Inflammatory macrophage treated with lipopolysaccharide for 4 hours (primary cell): ENCODE results near the gene ATP6V1F.
A peak's percentile ranks its signal among the peaks of the same experiment; 100 is the strongest.

Experiments
- DNase-seq: peaks from one replicate; pipeline ENCODE4 v3.0.0-alpha.2; 2020

The ATP6V1F gene

DNA sequence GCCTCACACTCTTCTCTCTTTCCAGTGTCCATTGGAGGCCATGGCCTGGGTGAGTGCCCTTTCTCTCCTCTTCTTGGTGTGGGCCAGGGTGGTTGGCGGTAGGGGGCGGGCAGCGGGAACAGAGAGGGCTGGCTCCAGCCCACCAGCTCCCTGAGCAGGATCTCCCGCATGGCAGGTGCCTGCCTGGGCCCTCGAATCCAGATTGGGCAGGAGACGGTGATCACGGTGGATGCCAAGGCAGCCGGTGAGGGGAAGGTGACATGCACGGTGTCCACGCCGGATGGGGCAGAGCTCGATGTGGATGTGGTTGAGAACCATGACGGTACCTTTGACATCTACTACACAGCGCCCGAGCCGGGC is 13.5 kb upstream of the ATP6V1F start:
- no peak for DNase-seq

DNA sequence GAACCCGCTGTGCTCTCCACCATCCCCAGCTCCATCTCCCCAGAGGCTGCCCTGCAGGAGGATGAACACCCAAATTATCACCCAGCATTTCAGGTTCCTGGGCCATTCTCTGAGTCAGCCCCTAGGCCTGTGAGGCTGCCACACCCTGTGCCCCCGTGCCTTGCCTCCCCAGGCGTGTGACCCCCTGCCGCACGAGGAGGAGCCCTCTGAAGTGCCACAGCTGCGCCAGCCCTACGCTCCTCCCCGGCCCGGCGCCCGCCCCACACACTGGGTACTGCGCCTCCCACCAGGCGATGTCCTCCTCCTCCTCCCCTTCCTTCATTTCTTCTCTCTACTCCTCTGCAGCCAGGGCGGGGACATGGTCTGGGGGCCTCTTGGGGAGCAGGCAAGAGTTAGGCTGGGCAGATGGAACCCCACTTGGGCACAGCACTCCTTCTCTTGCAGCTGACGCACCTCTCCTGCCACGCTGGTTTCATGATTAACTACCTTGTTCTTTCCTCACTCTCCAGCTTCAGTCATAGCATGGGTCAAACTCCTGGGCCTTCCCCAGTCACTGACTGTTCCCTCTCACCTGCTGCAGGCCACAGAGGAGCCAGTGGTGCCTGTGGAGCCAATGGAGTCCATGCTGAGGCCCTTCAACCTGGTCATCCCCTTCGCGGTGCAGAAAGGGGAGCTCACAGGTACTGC is 12.7 kb upstream of the ATP6V1F start:
- no peak for DNase-seq

DNA sequence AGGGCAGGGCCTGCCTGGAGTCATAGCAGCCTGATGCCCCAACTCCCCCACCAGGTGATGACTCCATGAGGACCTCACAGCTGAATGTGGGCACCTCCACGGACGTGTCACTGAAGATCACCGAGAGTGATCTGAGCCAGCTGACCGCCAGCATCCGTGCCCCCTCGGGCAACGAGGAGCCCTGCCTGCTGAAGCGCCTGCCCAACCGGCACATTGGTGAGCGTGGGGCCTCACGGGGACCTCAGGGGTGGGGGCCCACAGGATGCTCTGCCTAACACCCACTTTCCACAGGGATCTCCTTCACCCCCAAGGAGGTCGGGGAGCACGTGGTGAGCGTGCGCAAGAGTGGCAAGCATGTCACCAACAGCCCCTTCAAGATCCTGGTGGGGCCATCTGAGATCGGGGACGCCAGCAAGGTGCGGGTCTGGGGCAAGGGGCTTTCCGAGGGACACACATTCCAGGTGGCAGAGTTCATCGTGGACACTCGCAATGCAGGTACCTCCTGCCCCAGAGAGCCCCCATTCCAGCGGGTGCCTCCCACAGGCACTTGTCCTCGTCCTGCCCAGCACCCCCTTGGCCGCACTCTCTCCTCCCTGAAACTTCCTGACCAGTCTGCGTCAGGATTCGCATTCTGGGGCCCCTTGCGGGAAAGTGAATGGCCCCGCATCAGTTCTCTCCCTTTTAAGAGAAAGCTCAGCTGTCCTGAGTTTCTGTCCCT is 10.0 kb upstream of the ATP6V1F start:
- no peak for DNase-seq

DNA sequence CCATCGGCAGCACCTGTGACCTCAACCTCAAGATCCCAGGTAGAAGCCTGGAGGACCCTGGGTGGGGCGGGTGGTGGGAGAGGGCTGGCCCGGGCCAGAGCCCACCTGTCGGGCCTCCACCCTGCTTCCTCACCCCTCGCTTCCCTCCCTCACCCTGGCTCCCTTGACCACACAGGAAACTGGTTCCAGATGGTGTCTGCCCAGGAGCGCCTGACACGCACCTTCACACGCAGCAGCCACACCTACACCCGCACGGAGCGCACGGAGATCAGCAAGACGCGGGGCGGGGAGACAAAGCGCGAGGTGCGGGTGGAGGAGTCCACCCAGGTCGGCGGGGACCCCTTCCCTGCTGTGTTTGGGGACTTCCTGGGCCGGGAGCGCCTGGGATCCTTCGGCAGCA is 8.9 kb upstream of the ATP6V1F start:
- DNase-seq = no peak

DNA sequence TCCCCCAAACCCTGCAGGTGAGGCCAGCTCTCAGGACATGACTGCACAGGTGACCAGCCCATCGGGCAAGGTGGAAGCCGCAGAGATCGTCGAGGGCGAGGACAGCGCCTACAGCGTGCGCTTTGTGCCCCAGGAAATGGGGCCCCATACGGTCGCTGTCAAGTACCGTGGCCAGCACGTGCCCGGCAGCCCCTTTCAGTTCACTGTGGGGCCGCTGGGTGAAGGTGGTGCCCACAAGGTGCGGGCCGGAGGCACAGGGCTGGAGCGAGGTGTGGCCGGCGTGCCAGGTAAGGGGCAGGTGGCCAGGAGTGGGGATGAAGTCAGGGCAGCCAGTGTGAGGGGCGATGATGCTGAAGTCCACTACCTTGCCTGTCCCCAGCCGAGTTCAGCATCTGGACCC is 8.3 kb upstream of the ATP6V1F start:
- DNase-seq = no peak

DNA sequence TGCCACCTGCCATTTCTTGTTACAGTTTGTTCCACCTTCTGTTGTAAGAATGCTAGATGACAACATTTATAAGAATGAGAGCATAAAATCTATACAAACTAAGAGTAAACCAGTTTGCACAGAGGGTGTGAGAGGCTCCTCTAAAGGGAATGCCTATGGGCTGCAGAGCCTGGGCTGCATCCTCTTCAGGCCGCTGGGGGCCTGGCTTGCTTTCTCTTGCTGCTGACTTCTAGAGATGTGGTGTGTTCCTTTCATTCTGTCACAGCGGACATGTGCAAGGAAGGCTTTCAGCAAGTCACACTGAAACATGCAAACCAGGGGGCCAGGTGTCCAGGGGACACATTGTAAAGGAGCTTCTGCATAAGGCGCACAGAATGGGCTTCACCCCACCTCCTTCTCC is 7.1 kb upstream of the ATP6V1F start:
- DNase-seq = no peak

DNA sequence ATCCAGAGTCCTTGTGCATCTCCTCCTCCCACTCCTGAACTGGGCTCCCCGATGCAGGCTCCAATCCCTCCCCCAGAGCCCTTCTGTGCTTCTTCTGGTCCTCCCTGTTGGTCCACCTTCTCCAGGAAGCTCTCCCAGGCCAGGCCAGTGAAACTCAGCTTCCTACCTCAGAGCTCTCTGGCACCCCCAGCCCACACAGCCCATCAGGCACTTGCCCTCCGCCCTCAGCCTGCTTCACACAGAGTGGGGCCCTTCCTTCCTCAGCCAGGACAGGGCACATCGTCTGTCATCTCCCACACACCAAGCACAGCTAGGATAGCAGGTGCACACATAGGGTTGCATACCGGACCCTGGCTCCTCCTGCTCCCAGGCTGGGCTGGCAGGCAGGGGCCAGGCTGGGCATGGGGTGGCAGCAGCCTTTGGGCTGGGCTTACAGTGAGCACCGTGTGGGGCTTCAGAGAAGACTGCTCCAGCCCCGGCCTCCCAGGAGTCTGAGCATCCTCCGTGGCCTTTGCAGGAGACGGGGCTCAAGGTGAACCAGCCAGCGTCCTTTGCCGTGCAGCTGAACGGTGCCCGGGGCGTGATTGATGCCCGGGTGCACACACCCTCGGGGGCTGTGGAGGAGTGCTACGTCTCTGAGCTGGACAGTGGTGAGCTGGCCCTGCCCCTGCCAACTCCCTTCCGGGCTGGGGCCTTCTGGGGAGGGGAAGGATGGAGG is 6.5 kb upstream of the ATP6V1F start:
- DNase-seq = no peak

DNA sequence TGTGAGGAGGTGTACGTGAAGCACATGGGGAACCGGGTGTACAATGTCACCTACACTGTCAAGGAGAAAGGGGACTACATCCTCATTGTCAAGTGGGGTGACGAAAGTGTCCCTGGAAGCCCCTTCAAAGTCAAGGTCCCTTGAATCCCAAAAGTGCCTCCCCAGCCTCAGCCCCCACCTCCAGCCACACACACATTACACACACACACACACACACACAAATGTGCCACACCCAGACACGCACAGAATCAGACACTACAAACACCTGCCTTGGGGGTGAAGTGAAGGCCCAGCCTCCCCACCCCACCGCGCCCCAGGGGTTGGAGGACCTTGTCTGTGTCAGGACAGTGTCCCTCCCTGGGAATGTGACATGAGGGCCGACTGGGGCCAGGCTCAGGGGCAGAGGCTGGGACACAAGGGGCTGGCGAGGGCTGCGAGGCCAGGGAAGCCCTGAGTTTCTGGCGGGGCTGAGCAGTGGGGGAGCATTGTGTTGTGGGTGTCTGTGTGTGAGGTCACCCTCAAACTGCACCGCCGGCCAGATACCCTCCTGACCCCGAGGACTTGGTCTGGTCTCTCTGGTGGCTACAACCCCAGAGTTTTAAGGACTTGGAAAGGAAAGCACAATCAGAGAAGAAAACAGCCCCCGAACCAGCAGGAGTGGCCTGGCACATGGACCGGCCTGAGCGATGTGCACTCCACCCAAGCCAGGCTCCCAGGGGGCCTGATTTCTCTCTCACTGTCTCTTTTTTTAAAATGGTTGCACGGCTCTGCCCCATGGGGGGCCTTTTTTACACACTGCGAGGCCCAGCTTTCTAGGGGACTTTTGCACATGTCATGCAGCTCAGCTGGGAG is 4.0 kb upstream of the ATP6V1F start:
- DNase-seq = no peak

DNA sequence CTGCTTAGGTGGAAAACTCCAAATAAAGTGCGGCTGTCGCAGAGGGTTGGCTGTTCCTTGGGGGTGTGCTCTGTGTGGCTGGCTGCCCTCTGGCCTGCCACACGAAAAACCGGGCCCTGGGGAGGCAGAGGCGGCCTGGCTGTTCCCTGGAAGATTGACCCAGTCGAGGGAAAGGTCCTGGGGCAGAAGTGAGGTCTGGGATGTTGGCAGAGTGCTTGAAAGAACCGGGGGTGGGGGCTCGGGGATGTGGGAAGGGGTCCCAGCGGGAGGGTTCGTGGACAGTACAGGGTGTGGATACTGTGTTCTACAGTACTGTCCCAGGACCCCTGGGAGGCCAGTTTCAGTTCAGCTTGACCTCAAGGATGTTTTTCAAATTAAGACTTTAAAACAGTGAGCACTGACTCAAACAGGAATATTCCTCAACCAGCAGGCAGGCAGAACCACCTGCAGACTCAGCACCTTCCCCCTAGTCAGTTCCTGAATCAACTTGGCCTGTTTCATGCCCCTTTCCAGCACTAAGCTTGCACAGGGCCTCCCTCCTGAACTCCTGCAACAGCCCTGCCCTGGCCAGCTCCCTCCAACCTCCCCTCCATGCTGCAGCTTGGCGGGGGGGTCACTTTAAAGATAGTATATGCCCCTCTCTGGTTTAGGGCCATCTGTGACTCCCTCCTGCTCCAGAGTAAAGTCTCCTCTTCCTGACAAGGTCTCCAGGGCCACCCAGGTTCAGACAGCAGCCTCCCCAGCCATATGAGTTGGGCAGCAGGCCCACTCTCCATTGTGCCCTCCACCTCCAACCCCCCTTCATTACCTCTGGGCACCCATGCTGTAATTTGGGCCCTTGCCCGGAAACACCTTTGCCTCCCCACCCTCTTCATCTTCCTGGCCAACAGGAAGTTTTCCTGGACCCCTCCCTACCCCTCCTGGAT is 3.2 kb upstream of the ATP6V1F start:
- DNase-seq = no peak

DNA sequence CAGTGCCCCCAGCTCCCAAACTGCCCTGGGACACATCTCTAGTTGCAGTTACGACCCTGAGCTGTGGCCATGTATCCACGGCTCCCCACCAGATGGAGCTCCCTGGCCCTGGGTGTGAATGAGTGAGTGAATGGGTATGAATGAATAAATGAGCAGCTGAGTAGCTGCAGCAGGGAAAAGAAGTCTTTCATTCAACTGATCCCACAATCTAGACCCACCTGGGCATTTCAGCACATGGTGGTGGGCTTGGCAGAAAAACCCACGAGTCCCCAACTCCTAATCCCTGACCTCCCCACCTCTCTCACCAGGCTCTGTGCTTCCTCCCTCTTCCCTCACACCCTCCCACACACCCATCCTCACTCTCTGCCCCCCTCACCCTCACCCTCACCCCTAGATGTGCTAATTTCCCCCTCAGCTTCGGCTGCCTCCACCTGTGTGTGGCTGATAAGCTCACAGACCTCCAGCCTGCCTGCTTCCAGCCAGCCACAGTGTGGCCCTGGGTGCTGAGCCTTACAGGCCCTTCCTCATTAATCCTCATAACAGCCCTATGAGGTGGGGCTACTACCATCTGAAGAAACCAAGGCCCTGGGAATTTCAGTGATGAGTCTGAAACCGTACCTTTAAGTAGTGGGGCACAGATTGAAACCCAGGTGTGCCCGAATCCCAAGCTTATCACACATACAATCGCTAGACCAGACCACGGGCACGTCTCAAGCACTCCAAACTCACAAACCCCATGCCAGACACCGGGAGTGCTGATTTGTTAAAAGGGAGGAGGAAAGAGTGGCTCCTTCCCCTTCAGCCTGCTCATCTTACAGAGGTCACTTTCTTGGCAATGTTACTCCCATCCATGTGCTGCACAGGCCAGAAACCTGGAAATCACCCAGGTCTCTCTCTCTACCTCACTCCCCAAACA is 2.2 kb upstream of the ATP6V1F start:
- no peak for DNase-seq

DNA sequence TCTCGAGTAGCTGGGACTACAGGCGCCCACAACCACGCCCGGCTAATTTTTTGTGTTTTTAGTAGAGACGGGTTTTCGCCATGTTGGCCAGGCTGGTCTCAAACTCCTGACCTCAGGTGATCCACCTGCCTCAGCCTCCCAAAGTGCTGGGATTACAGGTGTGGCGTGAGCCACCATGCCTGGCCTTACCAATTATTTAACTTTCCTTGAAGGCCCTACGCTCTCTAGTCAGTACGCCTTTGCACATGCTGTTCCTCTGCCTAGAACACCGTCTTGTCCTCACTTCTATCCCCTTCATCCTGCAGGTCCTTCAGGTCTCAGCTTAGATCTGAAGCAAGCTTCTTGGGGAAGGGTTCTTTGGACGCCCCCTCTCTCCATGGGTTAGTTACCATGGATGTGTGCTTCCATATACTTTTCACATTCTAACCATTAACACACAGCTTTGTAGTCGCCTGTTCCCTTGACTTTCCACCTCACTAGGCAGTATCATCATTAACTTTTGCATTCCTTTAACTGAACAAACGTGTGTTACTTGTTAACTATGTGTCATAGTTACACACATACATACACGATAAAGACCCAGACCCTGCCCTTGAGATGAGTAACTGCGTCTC is 592 bp upstream of the ATP6V1F start:
- DNase-seq = no peak

DNA sequence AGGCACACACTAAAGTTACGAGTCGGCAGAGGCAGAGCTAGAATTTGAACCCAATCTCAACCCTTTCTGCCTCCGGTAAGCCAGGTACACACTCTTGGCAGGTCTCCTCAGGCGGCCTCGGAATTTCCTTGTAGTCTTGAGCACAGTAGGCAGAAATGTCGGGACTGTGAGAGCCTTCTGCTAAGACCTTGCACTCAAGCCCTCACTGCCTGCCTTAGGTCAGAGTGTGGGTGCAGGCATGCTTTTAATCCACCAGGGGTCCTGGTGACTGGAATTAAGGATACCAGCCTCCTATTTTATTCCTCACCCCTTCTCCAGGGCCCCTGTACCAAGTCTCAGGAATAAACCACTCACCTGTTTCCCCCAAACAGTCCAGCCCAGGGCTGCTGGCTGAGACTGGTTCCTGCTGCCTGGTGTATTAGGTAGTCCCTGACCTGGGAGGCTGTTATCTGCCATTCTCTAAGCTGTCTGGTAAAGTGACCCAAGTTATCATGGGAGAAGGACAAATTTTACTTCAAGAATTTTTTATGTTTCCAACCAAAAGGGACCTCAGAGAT is 855 bp downstream of the ATP6V1F start:
- peak; percentile 61 for DNase-seq

DNA sequence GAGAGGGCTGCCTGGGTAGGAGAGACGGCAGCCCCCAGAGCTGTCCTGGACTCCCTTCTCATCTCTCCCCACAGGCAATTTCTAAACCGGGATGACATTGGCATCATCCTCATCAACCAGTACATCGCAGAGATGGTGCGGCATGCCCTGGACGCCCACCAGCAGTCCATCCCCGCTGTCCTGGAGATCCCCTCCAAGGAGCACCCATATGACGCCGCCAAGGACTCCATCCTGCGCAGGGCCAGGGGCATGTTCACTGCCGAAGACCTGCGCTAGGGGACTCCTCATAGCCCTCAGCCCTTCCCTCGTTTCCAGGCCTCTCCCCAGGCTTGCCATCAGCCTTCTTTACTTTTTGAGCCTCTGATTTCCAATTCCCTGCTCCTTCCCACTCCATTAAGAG is 2.6 kb downstream of the ATP6V1F start:
- no peak for DNase-seq

DNA sequence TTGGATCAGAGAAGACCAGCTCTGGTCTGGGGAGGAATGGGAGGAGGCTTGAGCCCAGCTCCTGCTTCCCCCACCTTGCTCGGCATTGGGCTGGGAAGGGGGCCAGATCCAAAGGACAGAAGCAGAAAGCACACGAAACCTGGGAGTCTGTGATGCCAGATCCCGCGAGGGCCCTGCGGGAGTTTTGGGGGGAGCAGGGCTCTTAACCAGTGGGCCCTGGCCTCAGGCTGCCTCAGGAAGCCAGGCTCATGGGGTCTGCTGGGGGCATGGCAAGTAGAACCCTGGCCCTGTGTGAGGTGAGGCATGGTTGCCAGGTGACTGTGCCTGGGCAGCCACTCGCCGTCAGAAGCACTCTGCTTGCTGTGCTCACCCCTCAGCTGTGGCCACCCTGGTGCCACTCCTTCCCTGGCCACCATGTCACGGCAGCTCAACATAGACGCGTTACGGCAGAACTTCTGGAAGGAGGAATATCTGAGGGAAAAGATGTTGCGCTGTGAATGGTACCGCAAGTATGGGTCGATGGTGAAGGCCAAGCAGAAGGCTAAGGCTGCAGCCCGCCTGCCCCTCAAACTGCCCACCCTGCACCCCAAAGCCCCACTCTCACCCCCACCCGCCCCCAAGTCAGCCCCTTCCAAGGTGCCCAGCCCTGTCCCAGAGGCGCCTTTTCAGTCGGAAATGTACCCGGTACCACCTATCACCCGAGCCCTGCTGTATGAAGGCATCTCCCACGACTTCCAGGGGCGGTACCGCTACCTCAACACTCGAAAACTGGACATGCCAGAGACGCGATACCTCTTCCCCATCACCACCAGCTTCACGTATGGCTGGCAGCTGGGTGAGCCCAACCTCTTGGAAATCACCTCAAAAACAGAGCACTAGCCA is 3.6 kb downstream of the ATP6V1F start:
- DNase-seq = no peak

DNA sequence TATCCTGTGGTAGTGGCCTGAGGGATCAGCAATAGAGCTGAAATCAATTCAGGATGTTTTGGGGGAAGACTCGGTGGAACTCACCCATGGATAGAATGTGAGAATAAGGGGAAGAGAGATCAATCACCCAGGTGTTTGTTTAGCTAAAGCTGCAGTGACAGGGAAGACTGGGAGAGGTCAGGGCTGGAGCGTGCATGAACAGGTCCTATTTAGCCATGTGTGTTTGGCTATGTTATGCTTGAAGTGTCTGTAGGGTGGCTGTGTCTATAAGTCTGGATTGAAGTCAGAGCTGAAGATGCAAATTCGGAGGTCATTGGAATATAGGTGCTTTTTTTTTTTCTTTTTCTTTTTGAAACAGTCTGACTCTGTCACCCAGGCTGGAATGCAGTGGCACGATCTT is 4.6 kb downstream of the ATP6V1F start:
- DNase-seq = no peak

DNA sequence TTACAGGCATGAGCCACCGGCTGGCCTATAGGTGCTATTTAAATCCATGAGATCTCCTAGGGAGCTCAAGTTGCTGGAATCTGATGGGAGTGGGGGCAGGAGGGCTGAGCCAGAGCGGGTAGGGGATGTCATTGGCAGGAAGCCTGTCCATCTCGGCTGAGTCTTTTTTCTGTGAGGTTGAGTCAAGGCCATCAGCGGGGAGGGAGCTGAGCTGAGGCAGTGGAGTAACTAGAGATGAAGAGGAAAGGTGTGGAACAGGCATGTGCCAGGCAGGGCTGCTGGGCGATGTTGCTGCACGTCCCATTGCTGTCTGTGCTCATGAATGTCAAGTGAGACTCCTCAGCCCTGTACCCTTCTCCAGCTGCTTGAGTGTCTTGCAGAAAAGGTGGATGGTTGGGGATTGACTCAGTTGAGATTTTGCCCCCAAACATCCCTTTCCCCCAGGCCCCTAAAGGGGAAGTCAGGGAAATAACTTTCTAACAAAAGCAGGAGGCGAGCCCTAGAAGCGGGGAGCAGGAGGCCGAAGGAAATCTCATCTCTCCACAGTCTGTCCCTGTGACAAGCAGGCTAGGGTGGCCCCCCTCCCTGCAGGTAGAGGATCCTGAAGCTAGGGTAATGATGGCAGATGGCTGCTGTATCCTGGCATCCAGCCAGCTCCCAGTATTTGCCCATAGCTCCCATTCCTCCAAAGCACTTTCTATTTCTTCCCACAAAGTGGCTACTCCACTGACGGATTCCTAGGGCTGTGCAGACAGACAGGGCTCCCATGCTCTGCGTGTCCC is 5.4 kb downstream of the ATP6V1F start:
- DNase-seq = no peak

DNA sequence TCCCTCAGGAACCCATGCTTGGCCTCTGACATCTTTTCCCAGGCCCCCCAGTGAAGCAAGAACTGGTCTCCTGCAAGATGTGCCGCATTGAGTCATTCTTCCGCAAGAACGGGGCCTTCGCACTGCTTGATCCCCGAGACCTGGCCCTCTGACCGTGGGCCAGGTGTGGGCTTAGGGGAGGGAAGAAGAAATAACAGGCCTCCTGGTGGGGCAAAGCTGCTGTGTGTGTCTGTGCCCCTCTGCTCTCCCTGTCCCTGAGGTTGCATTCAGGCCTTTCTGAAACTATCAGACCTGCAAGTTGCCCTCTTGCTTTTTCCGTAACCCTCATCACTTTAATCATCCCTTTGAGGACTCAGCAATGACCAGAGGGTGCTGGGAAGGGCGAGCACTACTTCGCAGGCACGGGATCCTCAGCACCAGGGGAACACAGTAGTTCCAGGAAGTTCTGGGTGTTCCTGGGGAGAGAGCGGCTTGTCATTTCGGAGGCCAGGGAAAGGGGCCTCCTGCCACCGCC is 6.0 kb downstream of the ATP6V1F start:
- DNase-seq = no peak
